Spinal cord (tissue), 10 donors: Measurements from ENCODE around the gene NQO2. TPM values are rescaled to one million over a fixed set of nuclear protein-coding genes. Genes with fewer than 3 reads are reported as not detected.

Source experiments
- DNase-seq, 6 donors: peaks; one replicate each; pipeline versions ENCODE4 v3.0.0 to v3.0.0-alpha.2; 2013 to 2015; ENCODE audit warnings: low spot score in 6 of 6, low read depth in 4 of 6
- H3K27ac ChIP-seq: one replicate; pipeline ENCODE4 v1.5.1; 2013; ENCODE audit warnings: low read depth, low read length, control low read depth
- H3K27me3 ChIP-seq: one replicate; pipeline ENCODE4 v1.6.1; 2013; ENCODE audit warnings: low read length; ENCODE audit not compliant: control insufficient read depth, insufficient read depth
- H3K36me3 ChIP-seq: one replicate; pipeline ENCODE4 v1.6.1; 2013; ENCODE audit warnings: low read length; ENCODE audit not compliant: control insufficient read depth, insufficient read depth
- H3K4me1 ChIP-seq: one replicate; pipeline ENCODE4 v1.6.1; 2013; ENCODE audit warnings: low read length; ENCODE audit not compliant: control insufficient read depth, insufficient read depth
- H3K4me3 ChIP-seq: one replicate; pipeline ENCODE4 v1.5.1; 2013; ENCODE audit warnings: low read depth, low read length, control low read depth
- H3K9me3 ChIP-seq: one replicate; pipeline ENCODE4 v1.6.1; 2013; ENCODE audit warnings: low read length; ENCODE audit not compliant: control insufficient read depth, insufficient read depth
- WGBS: methylation state at CpG from one replicate; pipeline ENCODE4 v1.1.5; 2013; ENCODE audit warnings: missing lambda C conversion rate; ENCODE audit not compliant: insufficient coverage; 5-methylcytosine and 5-hydroxymethylcytosine counted together
- polyA plus RNA-seq, 2 donors: library from polyadenylated mRNA; unstranded; fragments of 120-200 nt; gene quantifications; one replicate each; pipeline ENCODE4 v1.2.1, GENCODE V29; 2013; ENCODE audit not compliant: insufficient read length in 2 of 2
- total RNA-seq, 2 donors: library from RNA; depleted of rRNA in 1 of 2; stranded (reverse); fragments of 120-200 nt in 1 of 2; fragments of >200 nt in 1 of 2; gene quantifications; one replicate each; pipeline versions ENCODE4 v1.2.3 to v1.2.4, GENCODE V29; 2013 to 2014
- donor health status: healthy.

NQO2 gene
- total and polyA plus RNA-seq, 4 donors = 12.2 to 63.0 (median 42.8) TPM

- no peaks in the 10 kb centered on the region for H3K27me3 ChIP-seq
- 80% methylated on average over 12 of the region's 12 CpGs for WGBS
These were observed 14.8 kb upstream of the NQO2 start for GRCh38 chr6:2984738-2985406.

DNA sequence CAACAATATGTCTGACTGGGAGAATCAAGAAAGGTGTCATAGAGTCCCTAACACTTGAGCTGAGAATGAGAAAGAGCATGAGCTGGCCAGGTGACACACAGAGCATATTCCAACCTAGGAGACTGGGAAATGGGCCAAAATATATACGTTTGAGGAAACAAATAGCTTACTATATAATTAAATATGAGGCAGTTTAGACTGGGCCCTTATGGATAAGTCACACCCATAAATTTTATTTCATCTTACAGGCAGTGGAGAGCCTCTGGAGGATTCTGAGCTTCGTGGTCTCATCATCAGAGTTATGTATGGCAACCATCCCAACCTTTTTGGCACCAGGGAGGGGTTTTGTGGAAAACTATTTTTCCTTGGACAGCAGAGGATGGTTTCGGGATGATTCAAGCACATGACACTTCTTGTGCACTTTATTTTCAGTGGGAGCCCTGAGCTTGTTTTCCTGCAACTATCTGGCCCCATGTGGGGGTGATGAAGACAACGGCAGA, 12.9 kb upstream of the NQO2 start:
- Histone ChIP-seq H3K27ac (no peak overlapping the region), H3K27me3 (no peaks in the 10 kb centered on the region), H3K4me1 (peaks cover 22% of the 10 kb centered on the region), H3K36me3 (no peaks in the 10 kb centered on the region), H3K9me3 (no peaks in the 10 kb centered on the region), H3K4me3 (no peak overlapping the region)
- peak in 1 of 6 donors; percentile 40 for DNase-seq
- 83% methylated on average over 2 of the region's 4 CpGs for WGBS

More at GRCh38 chr6:2984738-2985406, 14.8 kb upstream of the NQO2 start:
- no peak for DNase-seq
- peaks cover 15% of the 10 kb centered on the region for H3K4me1 ChIP-seq
- H3K9me3 ChIP-seq = no peaks in the 10 kb centered on the region
- H3K27ac ChIP-seq = no peak overlapping the region
- H3K36me3 ChIP-seq = no peaks in the 10 kb centered on the region
- no peak overlapping the region for H3K4me3 ChIP-seq

DNA sequence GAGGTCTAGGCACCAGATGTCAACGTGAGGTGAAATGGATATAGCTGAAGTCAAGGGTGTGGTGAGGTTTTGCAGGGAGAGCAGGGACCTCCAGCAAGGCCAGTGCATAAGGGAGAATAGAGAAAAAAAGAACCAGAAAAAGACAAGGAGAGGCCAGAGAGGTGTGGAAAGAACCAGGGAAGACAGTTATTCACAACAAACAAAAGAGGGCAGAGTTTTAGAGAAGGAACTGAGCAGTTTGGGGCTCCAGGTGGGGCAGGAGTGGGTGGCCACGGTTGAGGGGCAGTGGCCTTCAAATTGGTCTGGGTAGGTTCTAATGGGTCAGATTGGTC, 11.6 kb upstream of the NQO2 start:
- Histone ChIP-seq H3K36me3 (no peaks in the 10 kb centered on the region), H3K9me3 (no peaks in the 10 kb centered on the region), H3K27me3 (no peaks in the 10 kb centered on the region), H3K27ac (peak overlapping the region; percentile 100), H3K4me3 (peak overlapping the region; percentile 94), H3K4me1 (peaks cover 22% of the 10 kb centered on the region)
- no peak for DNase-seq
- 27% methylated on average over 2 of the region's 2 CpGs for WGBS

- Histone ChIP-seq H3K4me3 (peak overlapping the region; percentile 94), H3K9me3 (no peaks in the 10 kb centered on the region), H3K27ac (peak overlapping the region; percentile 100), H3K27me3 (no peaks in the 10 kb centered on the region), H3K36me3 (no peaks in the 10 kb centered on the region), H3K4me1 (peaks cover 22% of the 10 kb centered on the region)
- peak in 5 of 6 donors; percentile 72 to 96 (median 78) for DNase-seq
- WGBS = under 1% methylated on average over 63 of the region's 64 CpGs
These were observed 11.0 kb upstream of the NQO2 start for GRCh38 chr6:2988426-2989331.

GRCh38 chr6:2989332-2990247, 10.1 kb upstream of the NQO2 start:
- no peaks in the 10 kb centered on the region for H3K9me3 ChIP-seq
- WGBS = 0% methylated on average over 17 of the region's 22 CpGs
- H3K4me1 ChIP-seq = peaks cover 22% of the 10 kb centered on the region
- H3K27ac ChIP-seq = peak overlapping the region; percentile 100
- peak; percentile 90 to 100 (median 99) for DNase-seq
- H3K27me3 ChIP-seq = no peaks in the 10 kb centered on the region
- H3K36me3 ChIP-seq = peaks cover 4% of the 10 kb centered on the region
- H3K4me3 ChIP-seq = peak overlapping the region; percentile 94

DNA sequence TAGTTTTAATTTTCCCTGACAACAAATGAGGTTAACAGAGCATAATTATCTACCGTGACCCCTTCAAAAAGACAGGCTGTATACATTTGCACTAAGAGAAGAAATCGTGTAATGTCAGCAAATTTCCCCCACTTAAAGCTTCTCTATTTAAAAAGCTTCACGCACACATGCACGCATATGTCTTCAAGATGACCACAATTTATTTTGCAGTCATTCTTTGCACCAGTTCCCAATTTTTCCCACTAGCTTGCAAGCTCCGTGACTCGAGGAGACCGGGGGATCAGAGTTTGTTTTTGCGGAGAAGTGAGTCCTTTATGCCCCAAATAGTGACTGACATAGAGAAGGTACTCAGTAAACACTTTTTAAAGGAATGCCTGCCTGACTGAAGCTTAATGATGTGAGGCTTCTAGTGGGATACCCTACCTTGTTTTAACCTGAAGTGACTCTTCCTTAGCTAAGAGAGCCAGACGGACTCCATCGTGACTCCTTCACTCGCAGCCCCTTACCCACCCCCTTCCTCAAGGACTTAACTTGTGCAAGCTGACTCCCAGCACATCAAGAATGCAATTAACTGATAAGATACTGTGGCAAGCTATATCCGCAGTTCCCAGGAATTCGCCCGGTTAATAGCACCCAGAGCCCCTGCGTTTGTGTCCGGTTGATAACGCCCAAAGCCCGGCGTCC, 9.3 kb upstream of the NQO2 start:
- peak overlapping the region; percentile 100 for H3K27ac ChIP-seq
- DNase-seq = peak in 4 of 6 donors; percentile 35 to 78 (median 68)
- no peaks in the 10 kb centered on the region for H3K9me3 ChIP-seq
- H3K36me3 ChIP-seq = peaks cover 4% of the 10 kb centered on the region
- peaks cover 18% of the 10 kb centered on the region for H3K4me1 ChIP-seq
- WGBS = 24% methylated on average over 12 of the region's 19 CpGs
- peak overlapping the region; percentile 94 for H3K4me3 ChIP-seq
- no peaks in the 10 kb centered on the region for H3K27me3 ChIP-seq

GRCh38 chr6:2990932-2991506, 8.7 kb upstream of the NQO2 start:
- Histone ChIP-seq H3K4me1 (peaks cover 18% of the 10 kb centered on the region), H3K4me3 (peak overlapping the region; percentile 94), H3K36me3 (peaks cover 4% of the 10 kb centered on the region), H3K9me3 (no peaks in the 10 kb centered on the region), H3K27ac (peak overlapping the region; percentile 100), H3K27me3 (no peaks in the 10 kb centered on the region)
- 32% methylated on average over 5 of the region's 10 CpGs for WGBS
- DNase-seq = peak in 2 of 6 donors; percentile 22 to 49

DNA sequence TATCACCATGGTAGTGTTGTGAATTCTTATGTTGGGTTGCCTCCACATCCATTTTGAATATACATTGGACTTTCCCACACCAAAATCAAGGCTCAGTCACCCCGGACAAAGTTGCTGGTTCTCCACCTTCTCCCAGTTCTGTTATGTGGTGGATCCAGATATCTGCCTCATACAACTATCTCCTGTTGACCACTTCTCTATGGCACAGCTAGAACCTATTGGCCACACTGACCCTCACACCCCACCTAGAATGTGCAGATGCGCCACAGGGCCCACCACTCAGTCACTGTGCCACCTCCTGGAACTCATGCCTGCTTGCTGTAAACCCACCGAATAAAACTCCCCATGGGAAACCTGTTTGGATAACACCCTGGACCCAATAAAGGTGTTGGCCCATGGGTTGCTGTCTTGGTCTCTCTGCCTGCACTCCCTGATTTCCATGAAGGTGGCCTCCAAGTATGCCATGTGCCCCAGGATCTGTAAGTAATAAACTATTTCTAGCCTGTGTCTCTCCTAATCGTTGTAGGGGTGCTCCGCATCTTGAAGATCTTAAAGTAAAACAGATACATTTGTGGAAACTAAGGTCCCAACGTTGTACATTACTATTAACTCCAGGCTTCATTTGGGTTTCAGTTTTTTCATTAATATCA, 7.2 kb upstream of the NQO2 start:
- H3K4me1 ChIP-seq = peaks cover 18% of the 10 kb centered on the region
- 100% methylated on average over 3 of the region's 6 CpGs for WGBS
- H3K9me3 ChIP-seq = no peaks in the 10 kb centered on the region
- H3K4me3 ChIP-seq = no peak overlapping the region
- no peak for DNase-seq
- H3K27me3 ChIP-seq = no peaks in the 10 kb centered on the region
- peaks cover 4% of the 10 kb centered on the region for H3K36me3 ChIP-seq
- no peak overlapping the region for H3K27ac ChIP-seq
